ENCODE results near the gene KREMEN2.
"Not testable (repeated sequence)": the region's sequence is repeated elsewhere in the genome, so short reads cannot be mapped to it uniquely, and the experiment has no call there.

The KREMEN2 gene

DNA sequence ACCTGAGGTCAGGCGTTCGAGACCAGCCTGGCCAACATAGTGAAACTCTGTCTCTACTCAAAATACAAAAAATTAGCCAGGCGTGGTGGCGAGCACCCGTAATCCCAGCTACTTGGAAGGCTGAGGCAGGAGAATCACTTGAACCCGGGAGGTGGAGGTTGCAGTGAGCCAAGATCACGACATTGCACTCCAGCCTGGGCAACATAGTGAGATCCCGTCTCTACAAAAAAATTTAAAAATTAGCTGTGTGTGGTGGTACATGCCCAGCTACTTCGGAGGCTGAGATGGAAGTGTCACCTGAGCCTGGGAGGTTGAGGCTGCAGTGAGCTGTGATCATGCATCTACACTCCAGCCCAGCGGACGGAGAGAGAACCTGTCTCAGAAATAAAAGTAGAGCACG, 20.4 kb upstream of the KREMEN2 start:
- not testable (repeated sequence) for DNase-seq

DNA sequence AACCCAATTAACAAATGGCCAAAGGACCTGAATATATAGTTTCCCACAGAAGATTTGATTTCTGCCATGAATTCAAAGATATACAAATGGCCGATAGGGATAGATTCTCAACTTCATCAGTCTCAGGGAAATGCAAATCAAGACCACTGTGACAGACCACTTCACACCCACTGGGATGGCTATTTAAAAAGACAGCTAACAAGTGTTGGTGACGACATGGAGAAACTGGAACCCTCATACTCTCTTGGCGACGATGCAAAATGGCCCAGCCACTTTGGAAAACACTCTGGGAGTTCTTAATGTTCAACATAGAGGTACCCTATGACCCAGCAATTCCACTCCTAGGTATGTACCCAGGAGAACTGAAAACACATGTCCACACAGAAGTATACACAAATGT, 17.4 kb upstream of the KREMEN2 start:
- DNase-seq = no peak

DNA sequence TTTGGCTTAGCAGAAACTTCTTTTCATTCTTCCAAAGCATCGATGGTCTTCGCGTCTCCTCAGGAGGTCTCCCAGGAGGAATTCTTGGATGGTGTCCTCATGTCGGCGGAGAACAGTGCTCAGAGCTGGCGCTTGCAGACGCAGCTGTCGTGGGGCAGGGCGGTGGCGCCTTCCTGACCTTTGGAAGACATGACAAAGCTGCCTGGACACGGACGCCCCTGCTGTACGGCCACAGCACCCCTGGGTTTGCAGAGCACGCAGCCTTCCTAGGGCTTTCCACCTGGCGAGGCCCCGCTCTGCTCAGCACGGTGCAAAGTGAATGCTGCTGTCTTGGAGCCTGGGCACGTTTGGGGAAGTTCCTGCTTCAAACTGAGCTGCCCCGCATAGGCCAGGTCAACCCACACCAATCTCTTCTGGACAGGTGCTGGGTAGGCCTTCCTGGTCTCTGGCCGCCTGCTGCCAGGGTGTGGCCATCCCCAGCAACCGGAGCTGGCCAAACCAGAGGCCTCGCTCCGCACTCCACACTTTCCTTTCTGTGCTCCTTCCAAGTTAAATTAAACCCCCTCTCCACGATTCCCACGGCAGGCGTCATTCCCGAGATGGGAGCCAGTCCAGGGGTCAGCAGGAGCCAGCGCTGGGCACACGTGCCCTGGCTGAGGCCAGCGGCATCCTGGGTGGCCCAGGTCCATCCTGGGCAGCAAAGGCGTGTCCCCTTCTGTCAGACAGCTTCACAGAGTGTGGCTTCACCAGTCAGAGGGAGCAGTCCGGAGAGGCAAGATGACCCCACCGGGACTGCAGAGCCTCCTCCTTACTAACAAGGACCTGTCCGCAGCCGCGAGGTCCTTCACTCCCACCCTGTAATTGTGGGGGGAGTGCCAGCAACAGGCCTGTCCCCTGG, 15.0 kb upstream of the KREMEN2 start:
- no peak for DNase-seq

GRCh38 chr16:2949705-2950352, 14.2 kb upstream of the KREMEN2 start:
- DNase-seq = no peak

DNA sequence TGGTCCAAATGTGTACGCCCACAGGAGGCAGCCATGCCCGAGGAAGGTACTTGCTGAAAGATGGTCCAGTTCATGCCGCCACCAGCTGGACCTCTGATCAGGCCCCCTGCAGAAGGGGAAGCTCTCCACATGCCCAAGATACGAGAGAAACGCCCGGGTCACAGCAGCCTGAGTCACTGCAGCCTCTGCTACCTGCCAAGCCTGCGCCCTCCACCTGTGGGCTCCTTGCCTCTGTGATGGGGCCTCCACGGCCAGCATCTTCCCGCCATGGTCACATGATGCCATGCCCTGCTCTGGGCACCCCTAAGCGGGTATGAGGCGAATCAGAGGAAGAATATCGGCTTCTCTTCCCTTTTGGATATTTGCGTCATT, 13.7 kb upstream of the KREMEN2 start:
- no peak for DNase-seq

GRCh38 chr16:2950773-2951172, 13.3 kb upstream of the KREMEN2 start:
- DNase-seq = no peak

DNA sequence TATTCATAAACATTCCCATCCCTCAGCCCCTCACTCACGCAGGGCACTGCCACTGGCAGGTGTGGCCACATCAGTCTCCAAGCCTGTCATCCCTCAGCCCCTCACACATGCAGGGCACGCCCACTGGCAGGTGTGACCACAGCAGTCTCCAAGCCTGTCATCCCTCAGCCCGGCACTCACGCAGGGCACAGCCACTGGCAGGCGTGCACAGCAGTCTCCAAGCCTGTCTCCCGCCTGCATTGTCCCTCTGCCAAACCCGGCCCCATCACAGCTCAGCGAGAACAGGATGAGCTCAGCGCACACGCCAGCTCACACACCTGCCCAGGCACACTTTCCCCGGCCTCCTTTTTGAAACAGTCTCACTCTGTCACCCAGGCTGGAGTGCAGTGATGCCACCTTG, 11.4 kb upstream of the KREMEN2 start:
- DNase-seq = no peak

DNA sequence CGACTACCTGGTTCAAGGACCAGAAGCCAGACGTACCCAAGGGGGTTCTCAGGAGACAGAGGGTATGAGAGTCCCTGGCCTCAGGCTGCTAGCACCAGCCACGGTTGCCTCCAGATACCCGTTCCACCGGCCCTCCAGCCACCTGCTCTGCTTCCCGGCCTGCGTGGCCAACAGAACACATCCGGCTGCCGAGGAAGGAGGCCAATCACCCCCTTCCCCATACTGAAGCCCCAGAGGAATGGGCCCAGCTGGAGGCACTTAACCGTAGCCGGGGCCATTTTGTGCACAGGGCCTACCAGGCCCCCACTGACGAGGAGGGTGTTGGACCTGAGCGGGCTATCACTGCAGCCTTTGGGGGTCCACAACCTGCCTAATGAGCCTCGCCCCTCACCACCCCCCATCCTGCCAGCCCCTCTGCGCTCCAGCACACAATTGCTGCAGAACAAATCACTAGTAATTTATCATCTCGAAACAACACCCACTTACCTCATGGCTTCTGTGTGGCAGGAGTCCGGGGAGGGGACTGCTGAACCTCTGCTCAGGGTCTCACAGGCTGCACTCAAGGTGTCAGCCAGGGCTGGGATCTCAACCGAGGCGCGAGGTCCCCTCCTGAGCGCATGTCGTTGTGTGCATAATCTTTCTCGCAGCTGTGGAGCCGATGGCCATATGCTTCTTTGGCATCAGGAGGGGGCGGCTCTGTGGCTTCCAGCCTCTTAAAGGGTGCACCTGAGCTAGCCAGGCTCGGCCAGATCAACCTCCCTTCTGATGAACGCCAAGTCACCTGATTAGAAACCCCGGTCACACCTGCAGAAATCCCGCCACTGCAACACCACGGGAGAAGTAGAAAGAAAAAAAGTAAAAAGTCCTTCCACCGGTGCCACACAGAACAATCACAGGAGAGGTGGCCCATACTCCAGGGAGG, 10.1 kb upstream of the KREMEN2 start:
- DNase-seq = no peak

GRCh38 chr16:2954656-2955381, 9.3 kb upstream of the KREMEN2 start:
- no peak for DNase-seq

GRCh38 chr16:2955438-2955778, 8.7 kb upstream of the KREMEN2 start:
- no peak for DNase-seq

- DNase-seq = no peak
Observed at GRCh38 chr16:2955779-2956578, 8.1 kb upstream of the KREMEN2 start.

DNA sequence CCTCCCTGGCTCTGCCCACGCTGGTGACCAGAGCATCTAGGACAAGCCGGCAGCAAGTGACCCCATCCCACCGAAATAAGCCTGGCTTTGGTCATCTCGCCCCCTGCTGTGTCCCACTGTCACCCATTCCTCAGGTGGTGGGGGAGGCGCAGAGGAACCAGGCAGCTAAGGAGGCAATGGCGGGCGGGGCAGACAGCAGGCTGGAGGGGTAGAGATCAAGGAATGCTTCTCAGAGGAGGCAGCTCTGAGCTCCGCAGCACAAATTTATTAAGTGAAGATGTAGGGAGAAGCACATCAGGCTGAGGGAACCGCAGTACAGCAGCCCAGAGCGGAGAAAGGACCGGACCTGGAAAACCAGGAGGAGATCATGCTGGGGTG, 7.5 kb upstream of the KREMEN2 start:
- DNase-seq = no peak

- no peak for DNase-seq
Observed at GRCh38 chr16:2959206-2959605, 4.9 kb upstream of the KREMEN2 start.

- no peak for DNase-seq
Observed at GRCh38 chr16:2960183-2961010, 3.7 kb upstream of the KREMEN2 start.

GRCh38 chr16:2962334-2963073, 1.6 kb upstream of the KREMEN2 start:
- no peak for DNase-seq

GRCh38 chr16:2963074-2963722, 877 bp upstream of the KREMEN2 start:
- DNase-seq = peak; percentile 51

DNA sequence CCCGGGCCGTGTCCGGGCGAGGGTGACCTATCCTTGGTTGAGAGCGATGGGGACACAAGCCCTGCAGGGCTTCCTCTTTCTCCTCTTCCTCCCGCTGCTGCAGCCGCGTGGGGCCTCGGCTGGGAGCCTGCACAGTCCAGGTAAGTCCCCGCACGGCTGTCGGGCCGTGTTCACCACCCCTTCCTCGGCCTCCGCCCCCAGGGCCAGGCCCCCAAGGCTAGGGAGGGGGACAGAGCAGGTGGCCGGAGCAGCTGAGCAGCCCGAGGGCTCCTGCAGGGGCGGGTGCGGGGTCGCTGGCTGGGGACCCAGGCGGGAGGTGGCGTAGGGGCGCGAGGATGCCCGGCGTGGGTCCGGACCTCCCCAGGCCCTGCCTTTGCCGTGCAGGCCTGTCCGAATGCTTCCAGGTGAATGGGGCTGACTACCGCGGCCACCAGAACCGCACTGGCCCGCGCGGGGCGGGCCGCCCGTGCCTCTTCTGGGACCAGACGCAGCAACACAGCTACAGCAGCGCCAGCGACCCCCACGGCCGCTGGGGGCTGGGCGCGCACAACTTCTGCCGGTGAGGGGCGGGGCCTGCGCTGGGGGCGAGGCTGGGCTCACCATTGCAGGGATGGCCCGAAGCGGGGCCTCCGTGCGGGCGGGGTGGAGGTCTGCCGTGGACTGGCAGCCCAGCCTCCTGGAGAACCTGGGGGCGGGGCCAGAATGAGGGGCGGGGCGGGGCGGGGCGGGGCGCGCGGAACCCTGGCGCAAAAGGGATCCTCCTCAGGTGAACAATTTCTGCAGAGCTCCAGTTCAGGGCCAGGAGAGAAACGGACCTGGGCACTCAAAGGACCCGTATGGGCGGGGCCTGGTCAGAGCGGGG, 631 bp downstream of the KREMEN2 start:
- DNase-seq = peak; percentile 69

GRCh38 chr16:2966043-2966807, 2.1 kb downstream of the KREMEN2 start:
- no peak for DNase-seq
